Thoracic aorta endothelial cell (primary cell): Measurements from ENCODE around the gene TFAP2C. TPM values are rescaled to one million over a fixed set of nuclear protein-coding genes. Genes with fewer than 3 reads are reported as not detected.

Source experiments
- small RNA-seq: library from RNA; depleted of rRNA; stranded (forward); fragments of <200 nt; gene quantifications from one replicate; pipeline ENCODE3, GENCODE V24; 2012
- total RNA-seq: library from RNA; depleted of rRNA; stranded (reverse); fragments of >200 nt; gene quantifications from 2 replicates; pipeline ENCODE4 v1.2.3, GENCODE V29; 2012

TFAP2C gene
- not detected in 2 replicates for total RNA-seq

GRCh38 chr20:56628873-56629463 is at the start of gene TFAP2C:
TSS of gene TFAP2C (plus strand) at chr20:56629306. CDS start at chr20:56629545, 239 bp downstream.

Small RNAs within 50 kb of the gene (small RNA-seq; reads per million reads assigned to genes)
- gene RN7SL170P (not detected), gene RNU6-1146P (not detected)

Other genes with a start within 250 kb of the TFAP2C start
- 50.0 and 90.5 TPM in 2 replicates for gene AURKA, start 237.1 kb upstream of the TFAP2C start, total RNA-seq
- 44.7 and 54.3 TPM in 2 replicates for gene CSTF1, start 236.7 kb upstream of the TFAP2C start, total RNA-seq
- gene CASS4, start 217.0 kb upstream of the TFAP2C start, total RNA-seq, result under 0.01 TPM in 1 of 2 replicates, not detected in the other
- gene RTF2, start 160.7 kb upstream of the TFAP2C start, total RNA-seq, result 64.0 and 64.7 TPM in 2 replicates
- not detected in 2 replicates for gene FAM209A, start 104.6 kb upstream of the TFAP2C start, total RNA-seq
- not detected in 2 replicates for gene FAM209B, start 96.1 kb upstream of the TFAP2C start, total RNA-seq